Fibroblast of the aortic adventitia (primary cell): ENCODE measurements around the gene TXNIP. TPM values are rescaled to one million over a fixed set of nuclear protein-coding genes. Genes with fewer than 3 reads are reported as not detected.
A peak's percentile ranks its signal among the peaks of the same experiment; 100 is the strongest.

ENCODE experiments used
- DNase-seq: peaks from one replicate; pipeline ENCODE4 v3.0.0-alpha.2; 2010; ENCODE audit warnings: low read depth
- H3K4me3 ChIP-seq: 2 replicates; pipeline ENCODE4 v1.5.1; 2011; ENCODE audit warnings: low read depth, mild to moderate bottlenecking, control low read depth, low read length, moderate library complexity
- CTCF ChIP-seq: IDR thresholded peaks from 2 replicates; pipeline ENCODE4 v1.5.1; 2011; ENCODE audit warnings: mild to moderate bottlenecking, low read length, control low read depth, inconsistent platforms; ENCODE audit not compliant: insufficient read depth
- total RNA-seq: library from RNA; depleted of rRNA; stranded (reverse); fragments of >200 nt; gene quantifications from 2 replicates; pipeline ENCODE4 v1.2.3, GENCODE V29; 2012; ENCODE audit warnings: low replicate concordance

Gene TXNIP
- total RNA-seq, 1 donor = 73.0 TPM

- no peak for TF ChIP-seq CTCF
- DNase-seq = no peak
- H3K4me3 ChIP-seq = peak overlapping the region; percentile 99
Observed at GRCh38 chr1:145995148-145995881, 1.1 kb downstream of the TXNIP start.

GRCh38 chr1:145994391-145995120, 1.8 kb downstream of the TXNIP start:
- TF ChIP-seq CTCF = no peak

GRCh38 chr1:145993618-145994390, 2.6 kb downstream of the TXNIP start:
- TF ChIP-seq CTCF = peak; percentile 9
- no peak for DNase-seq
- peak overlapping the region; percentile 99 for H3K4me3 ChIP-seq

More at GRCh38 chr1:145994391-145995120, 1.8 kb downstream of the TXNIP start:
- DNase-seq = no peak
- H3K4me3 ChIP-seq = peak overlapping the region; percentile 99

GRCh38 chr1:145992958-145993617, 3.3 kb downstream of the TXNIP start:
- H3K4me3 ChIP-seq = peak overlapping the region; percentile 99

GRCh38 chr1:145992502-145992936, 3.9 kb downstream of the TXNIP start:
- peak overlapping the region; percentile 99 for H3K4me3 ChIP-seq
- TF ChIP-seq CTCF = no peak
- DNase-seq = no peak

More at GRCh38 chr1:145992958-145993617, 3.3 kb downstream of the TXNIP start:
- no peak for TF ChIP-seq CTCF
- DNase-seq = no peak

- no peak overlapping the region for H3K4me3 ChIP-seq
- no peak for DNase-seq
- TF ChIP-seq CTCF = no peak
Observed at GRCh38 chr1:145991735-145992412, 4.5 kb downstream of the TXNIP start.
